ENCODE results near the gene CASZ1.

GRCh38 chr1:10762153-10762523 is 34.3 kb downstream of the CASZ1 start:
- TF ChIP-seq GATA2 (IDR thresholded peaks at IDR 0.05; ENCODE audit: low read depth, low read length): no peak
- no peak for TF ChIP-seq GATA3 (IDR thresholded peaks at IDR 0.05; ENCODE audit: low read depth, low read length)

Data from SH-SY5Y (cell line).